Measurements from ENCODE around the gene ROBO1.

DNA sequence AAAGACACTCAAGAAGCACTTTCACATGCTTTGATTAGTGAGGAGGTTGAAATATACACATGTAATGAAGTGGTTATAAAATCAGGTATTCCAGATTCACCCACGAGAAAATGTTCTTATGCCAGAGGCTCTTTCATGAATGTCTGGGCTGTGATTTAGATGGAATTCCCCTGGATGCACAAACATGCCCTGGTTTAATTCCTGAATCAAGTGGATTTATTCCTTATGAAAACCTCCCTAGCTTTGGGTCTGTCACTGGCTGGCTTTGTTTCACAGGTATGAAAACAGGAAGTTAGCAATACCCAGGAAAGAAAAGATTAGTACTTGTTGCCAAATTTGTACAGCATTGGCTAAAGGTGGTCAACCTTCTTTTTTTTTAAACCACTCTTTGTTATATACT, 1123.0 kb downstream of the ROBO1 start:
- TF ChIP-seq POLR2A (IDR thresholded peaks at IDR 0.05; ENCODE audit: control extremely low read depth in 1 of 2, low read depth in 2 of 2, low read length in 2 of 2) = no peak
- TF ChIP-seq, protein P1, sequence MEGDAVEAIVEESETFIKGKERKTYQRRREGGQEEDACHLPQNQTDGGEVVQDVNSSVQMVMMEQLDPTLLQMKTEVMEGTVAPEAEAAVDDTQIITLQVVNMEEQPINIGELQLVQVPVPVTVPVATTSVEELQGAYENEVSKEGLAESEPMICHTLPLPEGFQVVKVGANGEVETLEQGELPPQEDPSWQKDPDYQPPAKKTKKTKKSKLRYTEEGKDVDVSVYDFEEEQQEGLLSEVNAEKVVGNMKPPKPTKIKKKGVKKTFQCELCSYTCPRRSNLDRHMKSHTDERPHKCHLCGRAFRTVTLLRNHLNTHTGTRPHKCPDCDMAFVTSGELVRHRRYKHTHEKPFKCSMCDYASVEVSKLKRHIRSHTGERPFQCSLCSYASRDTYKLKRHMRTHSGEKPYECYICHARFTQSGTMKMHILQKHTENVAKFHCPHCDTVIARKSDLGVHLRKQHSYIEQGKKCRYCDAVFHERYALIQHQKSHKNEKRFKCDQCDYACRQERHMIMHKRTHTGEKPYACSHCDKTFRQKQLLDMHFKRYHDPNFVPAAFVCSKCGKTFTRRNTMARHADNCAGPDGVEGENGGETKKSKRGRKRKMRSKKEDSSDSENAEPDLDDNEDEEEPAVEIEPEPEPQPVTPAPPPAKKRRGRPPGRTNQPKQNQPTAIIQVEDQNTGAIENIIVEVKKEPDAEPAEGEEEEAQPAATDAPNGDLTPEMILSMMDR (IDR thresholded peaks at IDR 0.05; ENCODE audit: control extremely low read depth in 1 of 3, insufficient read depth in 1 of 3, low read depth in 1 of 3, low read length in 3 of 3) = no peak
- no peak for TF ChIP-seq RAD21 (IDR thresholded peaks at IDR 0.05 in 1 of 2, conservative IDR thresholded peaks at IDR 0.05 in 1 of 2; ENCODE audit: low read depth in 2 of 2, low read length in 2 of 2)
- TF ChIP-seq KDM1A (IDR thresholded peaks at IDR 0.05; ENCODE audit: borderline replicate concordance, low read length) = no peak
- no peak for TF ChIP-seq EZH2 (IDR thresholded peaks at IDR 0.05; ENCODE audit: low read depth, low read length, severe bottlenecking)
